Hepatic stellate cell (primary cell): ENCODE data around the gene ITIH5.
"Not testable (repeated sequence)": the region's sequence is repeated elsewhere in the genome, so short reads cannot be mapped to it uniquely, and the experiment has no call there.

Source experiments
- DNase-seq: peaks from one replicate; pipeline ENCODE4 v3.0.0; 2011; ENCODE audit warnings: low spot score

Gene ITIH5

GRCh38 chr10:7666253-7667023 is at the start of gene ITIH5:
Gene ITIH5 (minus strand): TSS chr10:7666966. CDS start chr10:7666892, 74 bp downstream.
- no peak for DNase-seq

GRCh38 chr10:7715515-7715914 is 48.7 kb upstream of the ITIH5 start:
- no peak for DNase-seq

GRCh38 chr10:7711075-7711474 is 44.3 kb upstream of the ITIH5 start:
- not testable (repeated sequence) for DNase-seq

GRCh38 chr10:7710446-7710845 is 43.7 kb upstream of the ITIH5 start:
- DNase-seq = no peak

GRCh38 chr10:7708832-7709231 is 42.1 kb upstream of the ITIH5 start:
- no peak for DNase-seq

GRCh38 chr10:7707858-7708622 is 41.3 kb upstream of the ITIH5 start:
- no peak for DNase-seq

- DNase-seq = no peak
Measured at GRCh38 chr10:7707102-7707501, 40.3 kb upstream of the ITIH5 start.

GRCh38 chr10:7706534-7707073 is 39.8 kb upstream of the ITIH5 start:
- no peak for DNase-seq

- DNase-seq = no peak
Measured at GRCh38 chr10:7705341-7705740, 38.6 kb upstream of the ITIH5 start.

GRCh38 chr10:7704071-7705016 is 37.6 kb upstream of the ITIH5 start:
- DNase-seq = no peak

- DNase-seq = no peak
Measured at GRCh38 chr10:7703140-7703539, 36.4 kb upstream of the ITIH5 start, which contains the start of gene ITIH2. Gene ITIH2 (plus strand): TSS chr10:7703316. CDS start chr10:7703435, 119 bp downstream.

- DNase-seq = no peak
Measured at GRCh38 chr10:7702288-7702812, 35.6 kb upstream of the ITIH5 start.

- no peak for DNase-seq
Measured at GRCh38 chr10:7701158-7701742, 34.5 kb upstream of the ITIH5 start.

- no peak for DNase-seq
Measured at GRCh38 chr10:7700577-7701125, 33.9 kb upstream of the ITIH5 start.

- no peak for DNase-seq
Measured at GRCh38 chr10:7697426-7697825, 30.7 kb upstream of the ITIH5 start.

GRCh38 chr10:7696545-7696944 is 29.8 kb upstream of the ITIH5 start:
- no peak for DNase-seq

- DNase-seq = not testable (repeated sequence)
Measured at GRCh38 chr10:7693194-7693593, 26.4 kb upstream of the ITIH5 start.

GRCh38 chr10:7692368-7692767 is 25.6 kb upstream of the ITIH5 start:
- DNase-seq = not testable (repeated sequence)

GRCh38 chr10:7690885-7691597 is 24.3 kb upstream of the ITIH5 start:
- DNase-seq = not testable (repeated sequence)

GRCh38 chr10:7689591-7689990 is 22.8 kb upstream of the ITIH5 start:
- DNase-seq = no peak
